HepG2 (cell line): Measurements from ENCODE around the gene AMZ1. TPM values are rescaled to one million over a fixed set of nuclear protein-coding genes. Genes with fewer than 3 reads are reported as not detected.

Experiments used
- AHR ChIP-seq: IDR thresholded peaks from 2 replicates; pipeline ENCODE4 v1.6.1; 2018; ENCODE audit warnings: missing genetic modification reagents, missing compliant biosample characterization
- CBFB ChIP-seq: sonication (generic); formaldehyde crosslinking; IDR thresholded peaks from 2 replicates; pipeline ENCODE4 v1.4.0; 2020; ENCODE audit warnings: missing genetic modification reagents
- CBX5 ChIP-seq: sonication (generic); formaldehyde crosslinking; IDR thresholded peaks from 2 replicates; pipeline ENCODE4 v1.4.0; 2020; ENCODE audit warnings: missing genetic modification reagents, borderline replicate concordance
- ESRRA ChIP-seq: sonication (generic); formaldehyde crosslinking; IDR thresholded peaks from 2 replicates; pipeline ENCODE4 v1.5.1; 2020; ENCODE audit warnings: mild to moderate bottlenecking, low read depth, missing genetic modification reagents
- FOXC1 ChIP-seq: sonication (generic); formaldehyde crosslinking; IDR thresholded peaks from 2 replicates; pipeline ENCODE4 v1.8.0; 2022; ENCODE audit warnings: mild to moderate bottlenecking, missing genetic modification reagents, borderline replicate concordance
- HMG20A ChIP-seq: IDR thresholded peaks from 2 replicates; pipeline ENCODE4 v1.6.1; 2016; ENCODE audit warnings: borderline replicate concordance
- JUN ChIP-seq: sonication (generic); formaldehyde crosslinking; IDR thresholded peaks from 2 replicates; pipeline ENCODE4 v1.4.0; 2020; ENCODE audit warnings: mild to moderate bottlenecking, missing genetic modification reagents
- KAT8 ChIP-seq: IDR thresholded peaks from 2 replicates; pipeline ENCODE4 v1.6.1; 2016; ENCODE audit warnings: missing genetic modification reagents, missing compliant biosample characterization
- KDM5B ChIP-seq: sonication (generic); formaldehyde crosslinking; IDR thresholded peaks from 2 replicates; pipeline ENCODE4 v1.4.0; 2020; ENCODE audit warnings: missing genetic modification reagents, mild to moderate bottlenecking, borderline replicate concordance
- MEF2D ChIP-seq: sonication (generic); formaldehyde crosslinking; IDR thresholded peaks from 2 replicates; pipeline ENCODE4 v1.5.1; 2020; ENCODE audit warnings: mild to moderate bottlenecking, missing genetic modification reagents
- MIER2 ChIP-seq: IDR thresholded peaks from 2 replicates; pipeline ENCODE4 v1.6.1; 2016; ENCODE audit warnings: missing biosample characterization, missing genetic modification reagents
- RFX3 ChIP-seq: IDR thresholded peaks from 2 replicates; pipeline ENCODE4 v1.6.1; 2016; ENCODE audit warnings: missing biosample characterization, missing genetic modification reagents
- RFXAP ChIP-seq: sonication (generic); formaldehyde crosslinking; IDR thresholded peaks from 2 replicates; pipeline ENCODE4 v1.4.0; 2020; ENCODE audit warnings: missing genetic modification reagents, borderline replicate concordance
- SIX1 ChIP-seq: sonication (generic); formaldehyde crosslinking; IDR thresholded peaks from 2 replicates; pipeline ENCODE4 v1.4.0; 2020; ENCODE audit warnings: missing genetic modification reagents, borderline replicate concordance
- SMAD9 ChIP-seq: sonication (generic); formaldehyde crosslinking; IDR thresholded peaks from 2 replicates; pipeline ENCODE4 v1.5.1; 2020; ENCODE audit warnings: mild to moderate bottlenecking, missing genetic modification reagents
- SMARCC2 ChIP-seq: fragments of 450-650 bp; IDR thresholded peaks from 2 replicates; pipeline ENCODE4 v1.6.1; 2017; ENCODE audit warnings: antibody characterized with exemption, mild to moderate bottlenecking
- SP4 ChIP-seq: sonication (generic); formaldehyde crosslinking; IDR thresholded peaks from 2 replicates; pipeline ENCODE4 v1.8.1; 2023; ENCODE audit warnings: mild to moderate bottlenecking, missing genetic modification reagents
- ZNF101 ChIP-seq: sonication (generic); formaldehyde crosslinking; IDR thresholded peaks from 2 replicates; pipeline ENCODE4 v1.4.0; 2020; ENCODE audit warnings: mild to moderate bottlenecking, low read depth, missing genetic modification reagents, borderline replicate concordance
- ZNF496 ChIP-seq: sonication (generic); formaldehyde crosslinking; IDR thresholded peaks from 2 replicates; pipeline ENCODE4 v1.8.1; 2023; ENCODE audit warnings: mild to moderate bottlenecking, moderate library complexity, missing genetic modification reagents; ENCODE audit not compliant: insufficient replicate concordance
- ZNF605 ChIP-seq: sonication (generic); formaldehyde crosslinking; IDR thresholded peaks from 2 replicates; pipeline ENCODE4 v1.8.0; 2022; ENCODE audit warnings: mild to moderate bottlenecking, missing genetic modification reagents
- ZNF781 ChIP-seq: sonication (generic); formaldehyde crosslinking; IDR thresholded peaks from 2 replicates; pipeline ENCODE4 v1.5.1; 2020; ENCODE audit warnings: borderline replicate concordance, mild to moderate bottlenecking, missing genetic modification reagents; ENCODE audit errors: not compliant biosample characterization
- polyA plus RNA-seq, 8 experiments: library from polyadenylated mRNA; depleted of rRNA in 3 of 8; stranded (reverse) in 7 of 8; unstranded in 1 of 8; fragments of >200 nt; fragmentation: Illumina TruSeq in 4 of 8; extraction: Trizol in 4 of 8; gene quantifications; 2 replicates each; pipeline versions ENCODE4 v1.2.1 to v1.2.3, GENCODE V29; 2011 to 2016; ENCODE audit warnings: low read depth in 4 of 8, missing spikeins in 1 of 8, mixed read lengths in 1 of 8; ENCODE audit not compliant: insufficient read depth in 1 of 8
- total RNA-seq, 5 experiments: library from RNA; depleted of rRNA; stranded (reverse); fragments of >200 nt; fragmentation: Illumina TruSeq; extraction: Trizol; gene quantifications; 2 replicates each; pipeline ENCODE4 v1.2.3, GENCODE V29; 2016; ENCODE audit warnings: low read depth in 1 of 5
- TF ChIP-seq, protein P1 (sequence below): sonication (generic); formaldehyde crosslinking; IDR thresholded peaks from 2 replicates; pipeline ENCODE4 v1.4.0; 2020; ENCODE audit warnings: low read depth, mild to moderate bottlenecking, missing genetic modification reagents
- TF ChIP-seq, protein P2 (sequence below): sonication (generic); formaldehyde crosslinking; IDR thresholded peaks from 2 replicates; pipeline ENCODE4 v1.5.1; 2020; ENCODE audit warnings: missing genetic modification reagents, mild to moderate bottlenecking, borderline replicate concordance
- TF ChIP-seq, protein P3 (sequence below): sonication (generic); formaldehyde crosslinking; IDR thresholded peaks from 2 replicates; pipeline ENCODE4 v1.5.0; 2020; ENCODE audit warnings: missing genetic modification reagents

AMZ1 gene
- total and polyA plus RNA-seq, 2 of the 13 experiments (the other 11 are each of a cell fraction or from before 2014, with no cell fraction given) = 0.03 TPM; not detected in 1

DNA sequence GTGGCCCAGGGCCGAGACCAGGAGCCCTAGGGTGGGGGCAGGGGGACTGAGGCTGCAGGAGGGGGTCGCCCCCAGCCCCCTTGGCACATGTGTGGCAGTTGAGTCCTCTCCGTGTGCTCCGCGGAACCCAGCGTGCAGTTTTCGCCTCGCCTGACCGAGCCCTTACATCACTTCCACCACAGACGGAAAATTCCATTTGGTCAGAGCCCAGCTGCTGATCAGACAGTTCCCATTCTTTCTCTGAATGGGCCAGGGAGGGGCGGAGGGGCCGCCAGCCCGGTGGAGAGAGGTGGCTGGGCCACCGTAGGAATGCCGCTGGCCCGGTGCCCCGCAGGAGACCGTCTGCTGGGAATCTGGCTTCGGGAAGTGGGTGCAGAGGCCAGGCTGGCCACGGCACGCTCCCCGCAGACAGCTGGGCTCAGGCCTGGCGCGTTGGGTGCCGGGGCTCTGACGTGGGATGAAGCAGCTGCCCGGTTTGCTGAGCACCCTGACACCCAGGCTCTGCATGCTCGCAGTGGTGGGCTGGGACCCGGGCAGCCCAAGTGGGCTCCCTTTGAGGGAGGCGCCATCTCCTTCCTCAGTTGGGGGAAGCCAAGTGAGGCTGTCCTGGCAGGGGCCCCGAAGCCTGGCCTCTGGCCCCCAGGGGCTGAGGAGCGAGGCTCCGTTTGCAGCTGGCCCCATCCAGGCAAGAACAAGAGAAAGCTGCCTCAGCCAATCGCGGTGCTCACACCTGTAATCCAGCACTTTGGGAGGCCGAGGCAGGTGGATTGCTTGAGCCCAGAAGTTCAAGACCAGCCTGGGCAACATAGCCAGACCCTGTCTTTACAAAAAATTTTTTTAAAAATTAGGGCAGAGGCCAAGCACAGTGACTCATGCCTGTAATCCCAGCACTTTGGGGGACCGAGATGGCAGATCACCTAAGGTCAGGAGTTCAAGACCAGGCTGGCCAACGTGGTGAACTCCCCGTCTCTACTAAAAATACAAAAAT, 46.3 kb upstream of the AMZ1 start (continued):
- TF ChIP-seq HMG20A (CRISPR knock-in tag) = no peak; the same call in 1 of the 2 replicates
- TF ChIP-seq, protein P1, sequence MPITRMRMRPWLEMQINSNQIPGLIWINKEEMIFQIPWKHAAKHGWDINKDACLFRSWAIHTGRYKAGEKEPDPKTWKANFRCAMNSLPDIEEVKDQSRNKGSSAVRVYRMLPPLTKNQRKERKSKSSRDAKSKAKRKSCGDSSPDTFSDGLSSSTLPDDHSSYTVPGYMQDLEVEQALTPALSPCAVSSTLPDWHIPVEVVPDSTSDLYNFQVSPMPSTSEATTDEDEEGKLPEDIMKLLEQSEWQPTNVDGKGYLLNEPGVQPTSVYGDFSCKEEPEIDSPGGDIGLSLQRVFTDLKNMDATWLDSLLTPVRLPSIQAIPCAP = no peak
- TF ChIP-seq SMARCC2 = no peak
- no peak; the same call in 1 of the 2 replicates for TF ChIP-seq CBFB (CRISPR knock-in tag)
- TF ChIP-seq MIER2 (CRISPR knock-in tag) = no peak
- peak; percentile 36 for TF ChIP-seq ZNF781 (CRISPR knock-in tag)
- TF ChIP-seq AHR (CRISPR knock-in tag) = no peak
- TF ChIP-seq, protein P2, sequence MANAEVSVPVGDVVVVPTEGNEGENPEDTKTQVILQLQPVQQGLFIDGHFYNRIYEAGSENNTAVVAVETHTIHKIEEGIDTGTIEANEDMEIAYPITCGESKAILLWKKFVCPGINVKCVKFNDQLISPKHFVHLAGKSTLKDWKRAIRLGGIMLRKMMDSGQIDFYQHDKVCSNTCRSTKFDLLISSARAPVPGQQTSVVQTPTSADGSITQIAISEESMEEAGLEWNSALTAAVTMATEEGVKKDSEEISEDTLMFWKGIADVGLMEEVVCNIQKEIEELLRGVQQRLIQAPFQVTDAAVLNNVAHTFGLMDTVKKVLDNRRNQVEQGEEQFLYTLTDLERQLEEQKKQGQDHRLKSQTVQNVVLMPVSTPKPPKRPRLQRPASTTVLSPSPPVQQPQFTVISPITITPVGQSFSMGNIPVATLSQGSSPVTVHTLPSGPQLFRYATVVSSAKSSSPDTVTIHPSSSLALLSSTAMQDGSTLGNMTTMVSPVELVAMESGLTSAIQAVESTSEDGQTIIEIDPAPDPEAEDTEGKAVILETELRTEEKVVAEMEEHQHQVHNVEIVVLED (CRISPR knock-in tag) = no peak
- TF ChIP-seq ZNF605 (CRISPR knock-in tag) = no peak
- TF ChIP-seq JUN (CRISPR knock-in tag) = no peak
- no peak for TF ChIP-seq ZNF101 (CRISPR knock-in tag)
- TF ChIP-seq SP4 (CRISPR knock-in tag) = no peak
- TF ChIP-seq KAT8 (CRISPR knock-in tag) = peak; percentile 66; the same call in 1 of the 2 replicates
- TF ChIP-seq, protein P3, sequence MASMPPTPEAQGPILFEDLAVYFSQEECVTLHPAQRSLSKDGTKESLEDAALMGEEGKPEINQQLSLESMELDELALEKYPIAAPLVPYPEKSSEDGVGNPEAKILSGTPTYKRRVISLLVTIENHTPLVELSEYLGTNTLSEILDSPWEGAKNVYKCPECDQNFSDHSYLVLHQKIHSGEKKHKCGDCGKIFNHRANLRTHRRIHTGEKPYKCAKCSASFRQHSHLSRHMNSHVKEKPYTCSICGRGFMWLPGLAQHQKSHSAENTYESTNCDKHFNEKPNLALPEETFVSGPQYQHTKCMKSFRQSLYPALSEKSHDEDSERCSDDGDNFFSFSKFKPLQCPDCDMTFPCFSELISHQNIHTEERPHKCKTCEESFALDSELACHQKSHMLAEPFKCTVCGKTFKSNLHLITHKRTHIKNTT = no peak
- TF ChIP-seq RFX3 (CRISPR knock-in tag) = no peak
- TF ChIP-seq MEF2D (CRISPR knock-in tag) = no peak
- TF ChIP-seq CBX5 (CRISPR knock-in tag) = no peak
- TF ChIP-seq ZNF496 (CRISPR knock-in tag) = no peak
- TF ChIP-seq KDM5B (CRISPR knock-in tag) = peak; percentile 64; the same call in 1 of the 2 replicates
- no peak for TF ChIP-seq ESRRA (CRISPR knock-in tag)
- TF ChIP-seq SIX1 (CRISPR knock-in tag) = no peak
- TF ChIP-seq SMAD9 (CRISPR knock-in tag) = no peak
- TF ChIP-seq RFXAP = no peak; the same call in 1 of the 2 replicates
- no peak for TF ChIP-seq FOXC1 (CRISPR knock-in tag)
